ENCODE measurements around the gene NADK2.

DNA sequence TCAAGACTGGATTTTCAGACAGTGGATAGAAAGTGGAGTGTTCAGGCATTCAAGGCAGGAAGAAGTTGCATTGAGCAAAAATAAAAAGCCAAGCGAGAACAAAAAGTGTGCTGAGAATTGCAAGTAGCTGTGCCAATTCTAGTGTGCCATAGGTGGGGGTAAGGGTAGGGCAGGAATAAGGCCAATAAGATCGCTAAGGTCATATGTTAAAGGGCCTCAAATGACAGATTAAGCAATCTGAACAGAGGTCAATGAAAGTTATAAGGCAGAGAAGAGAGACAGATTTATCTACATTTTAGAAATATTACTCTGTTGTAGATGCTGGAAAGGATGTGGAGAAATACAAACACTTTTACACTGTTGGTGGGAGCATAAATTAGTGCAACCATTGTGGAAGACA, 36.4 kb downstream of the NADK2 start:
- TF ChIP-seq CTCF (IDR thresholded peaks at IDR 0.05) (no peak), POLR2A (IDR thresholded peaks at IDR 0.05) (no peak)
